Suprapubic skin (tissue), 4 donors: ENCODE results near the gene CAMTA1. TPM values are rescaled to one million over a fixed set of nuclear protein-coding genes. Genes with fewer than 3 reads are reported as not detected.

Source experiments
- DNase-seq, 2 donors: peaks; one replicate each; pipeline ENCODE4 v3.0.0-alpha.2; 2019; ENCODE audit warnings: low spot score in 2 of 2
- H3K27ac ChIP-seq: fragments of 200-600 bp; sonication (generic); one replicate; pipeline ENCODE4 v1.5.1; 2019
- H3K27me3 ChIP-seq: fragments of 200-600 bp; sonication (generic); one replicate; pipeline ENCODE4 v1.5.1; 2019
- H3K36me3 ChIP-seq: fragments of 200-600 bp; sonication (generic); one replicate; pipeline ENCODE4 v1.5.1; 2019
- H3K4me1 ChIP-seq: fragments of 200-600 bp; sonication (generic); one replicate; pipeline ENCODE4 v1.5.1; 2019
- H3K4me3 ChIP-seq: fragments of 200-600 bp; sonication (generic); one replicate; pipeline ENCODE4 v1.5.1; 2019; ENCODE audit warnings: mild to moderate bottlenecking
- H3K9me3 ChIP-seq: fragments of 200-600 bp; sonication (generic); one replicate; pipeline ENCODE4 v1.5.1; 2019
- EP300 ChIP-seq: sonication (generic); formaldehyde crosslinking; IDR thresholded peaks from one replicate; pipeline ENCODE4 v1.6.1; 2017; ENCODE audit warnings: antibody characterized with exemption
- POLR2A ChIP-seq, 2 donors: fragments of 450-650 bp; IDR thresholded peaks; one replicate each; pipeline ENCODE4 v1.6.1; 2017; ENCODE audit warnings: antibody characterized with exemption in 2 of 2, mild to moderate bottlenecking in 2 of 2, moderate library complexity in 2 of 2
- POLR2AphosphoS5 ChIP-seq, 3 donors: sonication (generic); formaldehyde crosslinking; IDR thresholded peaks; one replicate each; pipeline ENCODE4 v1.6.1; 2017; ENCODE audit warnings: antibody characterized with exemption in 3 of 3
- WGBS: methylation state at CpG from one replicate; pipeline ENCODE4 v1.1.5; 2018; 5-methylcytosine and 5-hydroxymethylcytosine counted together
- total RNA-seq, 4 donors: library from RNA; depleted of rRNA; stranded (reverse); fragments of >200 nt; gene quantifications; one replicate each; pipeline ENCODE4 v1.1.0, GENCODE V29; 2016
- TF ChIP-seq, protein P1 (sequence below), 2 donors: fragments of 200-600 bp in 1 of 2; fragments of 450-650 bp in 1 of 2; sonication (generic) in 1 of 2; IDR thresholded peaks; one replicate each; pipeline ENCODE4 v1.5.1; 2016 to 2019; ENCODE audit warnings: antibody characterized with exemption in 2 of 2, mild to moderate bottlenecking in 1 of 2, moderate library complexity in 1 of 2

The CAMTA1 gene
- total RNA-seq, 4 donors from 2014 or later: 40.4 to 54.1 (median 46.6) TPM

DNA sequence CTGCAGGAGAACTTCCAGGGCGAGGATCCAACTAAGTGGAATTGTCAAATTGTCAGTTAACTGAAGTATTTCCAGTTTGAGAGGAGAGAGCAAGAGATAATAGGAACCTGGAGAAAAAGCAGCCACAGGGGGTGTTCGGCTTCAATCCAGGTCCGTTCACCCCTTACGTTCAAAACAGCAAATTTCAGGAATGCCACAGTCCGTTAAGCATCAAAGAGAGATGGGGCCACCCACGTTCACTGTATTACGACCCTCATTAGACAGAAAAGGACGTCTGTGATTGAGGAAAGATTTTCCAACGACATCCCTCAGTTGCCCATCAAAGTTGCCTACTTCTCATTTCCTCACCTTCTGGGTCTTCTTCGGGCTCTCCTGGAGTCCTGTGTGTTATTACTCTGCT, 563.3 kb downstream of the CAMTA1 start:
- Histone ChIP-seq H3K27ac (no peak overlapping the region), H3K27me3 (peaks cover 14% of the 10 kb centered on the region), H3K4me1 (no peaks in the 10 kb centered on the region), H3K36me3 (no peaks in the 10 kb centered on the region), H3K9me3 (no peaks in the 10 kb centered on the region), H3K4me3 (no peak overlapping the region)
- no peak for DNase-seq
- WGBS: 70% methylated on average over 10 of the region's 10 CpGs
- TF ChIP-seq EP300 (no peak), POLR2A (IDR thresholded peaks at IDR 0.05) (no peak), POLR2AphosphoS5 (IDR thresholded peaks at IDR 0.05) (no peak)
- TF ChIP-seq, protein P1, sequence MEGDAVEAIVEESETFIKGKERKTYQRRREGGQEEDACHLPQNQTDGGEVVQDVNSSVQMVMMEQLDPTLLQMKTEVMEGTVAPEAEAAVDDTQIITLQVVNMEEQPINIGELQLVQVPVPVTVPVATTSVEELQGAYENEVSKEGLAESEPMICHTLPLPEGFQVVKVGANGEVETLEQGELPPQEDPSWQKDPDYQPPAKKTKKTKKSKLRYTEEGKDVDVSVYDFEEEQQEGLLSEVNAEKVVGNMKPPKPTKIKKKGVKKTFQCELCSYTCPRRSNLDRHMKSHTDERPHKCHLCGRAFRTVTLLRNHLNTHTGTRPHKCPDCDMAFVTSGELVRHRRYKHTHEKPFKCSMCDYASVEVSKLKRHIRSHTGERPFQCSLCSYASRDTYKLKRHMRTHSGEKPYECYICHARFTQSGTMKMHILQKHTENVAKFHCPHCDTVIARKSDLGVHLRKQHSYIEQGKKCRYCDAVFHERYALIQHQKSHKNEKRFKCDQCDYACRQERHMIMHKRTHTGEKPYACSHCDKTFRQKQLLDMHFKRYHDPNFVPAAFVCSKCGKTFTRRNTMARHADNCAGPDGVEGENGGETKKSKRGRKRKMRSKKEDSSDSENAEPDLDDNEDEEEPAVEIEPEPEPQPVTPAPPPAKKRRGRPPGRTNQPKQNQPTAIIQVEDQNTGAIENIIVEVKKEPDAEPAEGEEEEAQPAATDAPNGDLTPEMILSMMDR (IDR thresholded peaks at IDR 0.05): no peak

DNA sequence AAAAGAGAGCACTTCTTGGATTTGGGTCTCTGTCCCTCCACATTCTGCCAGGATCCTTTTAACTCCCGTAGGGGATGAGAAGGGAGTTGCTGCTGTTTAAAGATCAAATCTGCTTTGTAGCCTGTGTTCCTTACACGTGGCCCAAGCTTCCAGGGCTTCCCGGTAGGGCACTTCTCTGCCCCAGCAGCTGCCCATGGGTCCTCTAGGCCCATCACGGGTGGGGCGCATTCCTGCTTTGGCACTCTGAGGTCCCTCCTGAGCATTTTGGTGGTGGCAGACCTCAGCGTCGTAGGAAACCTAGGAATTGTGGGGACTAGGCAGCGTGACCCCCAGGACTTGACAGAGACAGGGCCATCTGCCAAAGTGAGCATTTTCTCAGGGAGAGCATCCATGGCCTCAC, 565.5 kb downstream of the CAMTA1 start:
- Histone ChIP-seq H3K36me3 (no peaks in the 10 kb centered on the region), H3K27me3 (peaks cover 14% of the 10 kb centered on the region), H3K27ac (no peak overlapping the region), H3K9me3 (no peaks in the 10 kb centered on the region), H3K4me1 (no peaks in the 10 kb centered on the region), H3K4me3 (no peak overlapping the region)
- no peak for TF ChIP-seq POLR2AphosphoS5 (IDR thresholded peaks at IDR 0.05)
- TF ChIP-seq POLR2A (IDR thresholded peaks at IDR 0.05): no peak
- TF ChIP-seq EP300: no peak
- TF ChIP-seq, protein P1 (IDR thresholded peaks at IDR 0.05): no peak
- no peak for DNase-seq
- 78% methylated on average over 5 of the region's 8 CpGs for WGBS

DNA sequence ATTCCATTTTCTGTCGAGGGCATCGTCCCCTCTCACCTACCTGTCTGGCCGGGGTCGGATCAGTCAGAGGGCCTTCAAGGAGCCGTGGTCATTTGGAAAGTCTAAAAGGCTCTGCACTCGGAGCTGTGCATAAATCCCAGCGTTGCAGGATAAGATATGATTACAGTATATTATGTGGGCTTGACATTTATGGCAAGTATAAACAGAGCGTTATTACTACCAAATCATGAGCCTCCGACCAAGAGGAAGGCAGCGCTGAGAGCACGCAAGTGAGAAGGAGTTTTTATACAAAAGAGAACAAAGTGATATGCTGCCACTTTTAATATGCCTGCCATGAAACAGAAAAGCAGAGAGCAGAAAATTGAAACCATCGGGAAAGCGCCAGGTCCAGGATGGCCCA, 566.4 kb downstream of the CAMTA1 start:
- Histone ChIP-seq H3K36me3 (no peaks in the 10 kb centered on the region), H3K27ac (no peak overlapping the region), H3K27me3 (peaks cover 14% of the 10 kb centered on the region), H3K9me3 (no peaks in the 10 kb centered on the region), H3K4me3 (no peak overlapping the region), H3K4me1 (no peaks in the 10 kb centered on the region)
- TF ChIP-seq, protein P1 (IDR thresholded peaks at IDR 0.05): no peak
- no peak for TF ChIP-seq POLR2A (IDR thresholded peaks at IDR 0.05)
- TF ChIP-seq POLR2AphosphoS5 (IDR thresholded peaks at IDR 0.05): no peak
- whole genome bisulfite sequencing: 80% methylated on average over 13 of the region's 13 CpGs
- no peak for DNase-seq

DNA sequence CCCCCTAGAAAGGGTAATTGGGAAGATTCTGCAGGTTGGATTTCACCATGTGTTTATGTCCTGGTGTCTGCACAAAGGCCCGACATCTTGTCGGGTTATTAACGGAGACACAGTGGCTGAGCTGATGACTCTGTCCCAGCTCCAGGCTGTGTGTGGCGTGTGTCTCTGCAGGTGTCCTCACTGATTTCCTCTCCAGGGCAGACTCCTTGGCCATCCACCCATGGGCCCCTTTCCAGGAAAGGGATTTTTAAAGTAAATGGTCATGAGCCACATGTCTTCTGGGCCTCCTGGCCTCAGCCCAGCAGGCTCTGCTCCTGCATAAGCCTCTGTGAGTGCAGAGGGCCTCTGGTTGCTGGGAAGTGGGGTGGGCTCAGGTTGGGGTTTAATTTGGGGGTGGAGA, 567.1 kb downstream of the CAMTA1 start:
- H3K9me3 ChIP-seq: no peaks in the 10 kb centered on the region
- 85% methylated on average over 4 of the region's 4 CpGs for WGBS
- DNase-seq: no peak

DNA sequence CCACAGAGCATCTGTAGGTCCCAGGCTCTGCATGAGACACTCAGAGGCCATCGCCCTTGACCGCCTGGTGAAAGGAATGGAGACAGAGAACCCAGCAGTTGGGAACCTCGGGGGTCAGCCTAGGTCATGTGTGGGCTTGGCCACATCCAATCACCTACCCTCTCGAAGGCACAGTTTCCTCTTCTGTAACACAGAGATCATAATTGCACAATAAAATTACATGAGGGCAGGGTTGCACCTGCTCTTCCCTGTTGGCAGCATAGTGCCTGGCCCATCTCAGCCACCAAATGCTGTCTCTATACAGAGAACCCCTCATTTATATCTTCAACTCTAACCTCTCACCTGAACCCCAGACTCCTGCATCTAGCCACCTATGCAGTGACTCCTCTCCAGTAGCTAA, 567.7 kb downstream of the CAMTA1 start:
- Histone ChIP-seq H3K36me3 (no peaks in the 10 kb centered on the region), H3K4me3 (no peak overlapping the region), H3K9me3 (no peaks in the 10 kb centered on the region), H3K27me3 (peaks cover 14% of the 10 kb centered on the region), H3K27ac (no peak overlapping the region), H3K4me1 (no peaks in the 10 kb centered on the region)
- TF ChIP-seq POLR2AphosphoS5 (IDR thresholded peaks at IDR 0.05) (no peak), EP300 (no peak), POLR2A (IDR thresholded peaks at IDR 0.05) (no peak)
- TF ChIP-seq, protein P1 (IDR thresholded peaks at IDR 0.05): no peak
- WGBS: 93% methylated on average over 3 of the region's 4 CpGs
- no peak for DNase-seq

More for the DNA sequence above, 567.1 kb downstream of the CAMTA1 start:
- H3K27ac ChIP-seq: no peak overlapping the region
- H3K4me3 ChIP-seq: no peak overlapping the region
- H3K27me3 ChIP-seq: peaks cover 14% of the 10 kb centered on the region
- H3K36me3 ChIP-seq: no peaks in the 10 kb centered on the region
- TF ChIP-seq POLR2A (IDR thresholded peaks at IDR 0.05): no peak
- no peak for TF ChIP-seq EP300
- no peak for TF ChIP-seq POLR2AphosphoS5 (IDR thresholded peaks at IDR 0.05)
- TF ChIP-seq, protein P1 (IDR thresholded peaks at IDR 0.05): no peak
- no peaks in the 10 kb centered on the region for H3K4me1 ChIP-seq
